PC-3 (cell line): ENCODE results near the gene CNTNAP2.

ENCODE experiments used
- CTCF ChIP-seq: fragments of 300-600 bp; sonication (generic); conservative IDR thresholded peaks from 2 replicates; pipeline ENCODE4 v1.5.1; 2017; ENCODE audit warnings: antibody characterized with exemption, low read depth, mild to moderate bottlenecking, low read length
- EZH2 ChIP-seq: fragments of 300-600 bp; sonication (generic); IDR thresholded peaks from one replicate; pipeline ENCODE4 v1.6.1; 2017; ENCODE audit warnings: antibody characterized with exemption, mild to moderate bottlenecking, low read length; ENCODE audit not compliant: unreplicated experiment
- EZH2phosphoT487 ChIP-seq: fragments of 300-600 bp; sonication (generic); IDR thresholded peaks from 2 replicates; pipeline ENCODE4 v1.6.1; 2018; ENCODE audit warnings: mild to moderate bottlenecking, antibody characterized with exemption, low read length, borderline replicate concordance

DNA sequence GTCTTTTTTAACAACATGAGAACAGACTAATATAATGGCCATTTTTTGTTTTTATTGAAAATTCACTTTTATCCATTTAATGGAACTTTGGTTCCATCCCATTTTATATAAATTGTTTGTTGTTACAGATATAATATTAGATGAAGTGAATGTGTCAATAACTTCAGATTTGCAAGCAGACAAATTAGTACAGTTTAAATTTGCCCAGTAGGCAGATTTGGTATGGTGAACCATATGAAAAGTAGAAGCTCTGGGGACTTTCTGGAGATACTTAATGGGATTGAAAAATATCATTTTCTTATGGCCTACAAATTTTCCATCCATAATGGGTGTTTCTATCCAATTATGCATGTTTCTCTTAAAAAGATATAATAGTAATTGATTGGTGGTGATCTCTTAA is 1277.7 kb downstream of the CNTNAP2 start:
- no peak for TF ChIP-seq EZH2
- no peak for TF ChIP-seq CTCF
- TF ChIP-seq EZH2phosphoT487 = no peak
